Endothelial cell of umbilical vein (primary cell): ENCODE measurements around the gene FAM168A. TPM values are rescaled to one million over a fixed set of nuclear protein-coding genes. Genes with fewer than 3 reads are reported as not detected.

ENCODE experiments used
- BruUV-seq: library from RNA; stranded (reverse); fragments of 400-500 nt; replicated peaks from 2 replicates; lab custom pipeline; 2021; lab: Mats Ljungman, UMichigan
- CTCF ChIA-PET: fragments of 300-600, 350-600 bp; sonication (Branson Sonifier 250); formaldehyde crosslinking; loops from one replicate; lab custom pipeline; 2021; ENCODE audit warnings: antibody characterized with exemption, inconsistent platforms; lab: Charles Lee
- POLR2A ChIA-PET: fragments of 300-600, 350-600 bp; sonication (Branson Sonifier 250); formaldehyde crosslinking; loops from one replicate; lab custom pipeline; 2021; ENCODE audit warnings: antibody characterized with exemption, inconsistent platforms; lab: Charles Lee
- DNase-seq: peaks from one replicate; pipeline ENCODE4 v3.0.0-alpha.2; 2011; ENCODE audit warnings: low read depth, low spot score
- FAIRE-seq: peaks from 2 replicates; lab custom pipeline; 2011; peaks lifted over from hg19 to GRCh38; lab: Jason Lieb, UNC
- H2AFZ ChIP-seq: 2 replicates; pipeline ENCODE4 v1.6.0; 2012; ENCODE audit warnings: low read depth, low read length, control low read depth, inconsistent platforms
- H3K27ac ChIP-seq: 2 replicates; pipeline ENCODE4 v1.5.1; 2011; ENCODE audit warnings: low read depth, mild to moderate bottlenecking, control low read depth, low read length, moderate library complexity; ENCODE audit not compliant: insufficient read depth
- H3K27me3 ChIP-seq, 2 experiments: 2 replicates each; pipeline versions ENCODE4 v1.6.0 to v1.6.1; 2011; ENCODE audit warnings: low read length in 2 of 2, mixed read lengths in 1 of 2; ENCODE audit not compliant: control insufficient read depth in 2 of 2, insufficient read depth in 2 of 2
- H3K36me3 ChIP-seq, 2 experiments: 2 replicates in 1 of 2; 3 replicates in 1 of 2; pipeline ENCODE4 v1.5.1; 2011; ENCODE audit warnings: low read length in 2 of 2, mild to moderate bottlenecking in 1 of 2, moderate library complexity in 1 of 2; ENCODE audit not compliant: control insufficient read depth in 2 of 2, insufficient read depth in 2 of 2; ENCODE audit errors: extremely low read depth in 1 of 2
- H3K4me1 ChIP-seq: 3 replicates; pipeline ENCODE4 v1.5.1; 2011; ENCODE audit warnings: mild to moderate bottlenecking, low read length; ENCODE audit not compliant: control insufficient read depth, insufficient read depth; ENCODE audit errors: extremely low read depth
- H3K4me2 ChIP-seq: 2 replicates; pipeline ENCODE4 v1.6.1; 2011; ENCODE audit warnings: low read length, control low read depth, mixed read lengths; ENCODE audit not compliant: insufficient read depth
- H3K4me3 ChIP-seq, 3 experiments: fragments of 200-600 bp in 1 of 3; sonication (generic), shearing (Covaris generic) in 1 of 3; replicated peaks in 1 of 3; 2 replicates each; pipeline ENCODE4 v1.5.1; 2011 to 2016; ENCODE audit warnings: control low read depth in 3 of 3, low read length in 3 of 3, mild to moderate bottlenecking in 2 of 3, inconsistent platforms in 1 of 3, low read depth in 1 of 3, moderate library complexity in 1 of 3; ENCODE audit not compliant: insufficient read depth in 1 of 3
- H3K79me2 ChIP-seq: 2 replicates; pipeline ENCODE4 v1.6.0; 2012; ENCODE audit warnings: low read length, inconsistent platforms; ENCODE audit not compliant: control insufficient read depth, insufficient read depth
- H3K9ac ChIP-seq: replicated peaks from 2 replicates; pipeline ENCODE3; 2011; ENCODE audit warnings: low read length, control low read depth; ENCODE audit not compliant: insufficient read depth; ENCODE audit errors: extremely low read depth
- H3K9me1 ChIP-seq: replicated peaks from 3 replicates; pipeline ENCODE4 v1.6.0; 2011; ENCODE audit warnings: mild to moderate bottlenecking, low read length; ENCODE audit not compliant: control insufficient read depth, insufficient read depth; ENCODE audit errors: extremely low read depth
- H3K9me3 ChIP-seq: replicated peaks from 2 replicates; pipeline ENCODE4 v1.5.1; 2012; ENCODE audit warnings: low read length, inconsistent platforms; ENCODE audit not compliant: control insufficient read depth, insufficient read depth
- H4K20me1 ChIP-seq: replicated peaks from 2 replicates; pipeline ENCODE3; 2011; ENCODE audit warnings: mild to moderate bottlenecking, low read length; ENCODE audit not compliant: control insufficient read depth, insufficient read depth; ENCODE audit errors: extremely low read depth
- CTCF ChIP-seq, 2 donors: IDR thresholded peaks; 1 replicate in 1 of 2; 2 replicates in 1 of 2; pipeline ENCODE4 v1.5.1; 2011; ENCODE audit warnings: low read length in 2 of 2, mild to moderate bottlenecking in 2 of 2, moderate library complexity in 2 of 2, control low read depth in 1 of 2, inconsistent platforms in 1 of 2, low read depth in 1 of 2; ENCODE audit not compliant: insufficient read depth in 1 of 2; ENCODE audit errors: extremely low read depth in 1 of 2
- EZH2 ChIP-seq: IDR thresholded peaks from 2 replicates; pipeline ENCODE4 v1.6.1; 2012; ENCODE audit warnings: borderline replicate concordance, low read depth, mild to moderate bottlenecking, moderate library complexity, low read length, inconsistent platforms; ENCODE audit not compliant: severe bottlenecking
- GATA2 ChIP-seq: IDR thresholded peaks from 2 replicates; pipeline ENCODE4 v1.7.0; 2011; ENCODE audit warnings: low read depth, mild to moderate bottlenecking, moderate library complexity, mixed read lengths, low read length; ENCODE audit not compliant: insufficient read length, insufficient read depth
- JUN ChIP-seq: IDR thresholded peaks from 2 replicates; pipeline ENCODE4 v1.6.1; 2011; ENCODE audit warnings: borderline replicate concordance, low read depth; ENCODE audit not compliant: insufficient read length, insufficient read depth
- dilution Hi-C: fragments of 300-500 bp; cut with MboI; formaldehyde crosslinking; loops from one replicate; pipeline ENCODE4 v1.15.0; 2019; ENCODE audit warnings: low sequenced_read_pairs; ENCODE audit not compliant: extremely low pct_ligation_motif_present
- intact Hi-C: fragments of 100-400 bp; cut with micrococcal nuclease; formaldehyde crosslinking; loops from one replicate; pipeline ENCODE4 v1.10.0; 2022
- polyA plus RNA-seq, 4 experiments: library from polyadenylated mRNA; depleted of rRNA in 3 of 4; stranded (reverse) in 3 of 4; unstranded in 1 of 4; fragments of >200 nt; gene quantifications; 2 replicates each; pipeline versions ENCODE4 v1.2.1 to v1.2.3, GENCODE V29; 2011 to 2012; ENCODE audit warnings: missing spikeins in 1 of 4
- total RNA-seq: library from RNA; stranded (reverse); gene quantifications from 2 replicates; pipeline ENCODE4 v1.2.3, GENCODE V29; 2021

Gene FAM168A
- total and polyA plus RNA-seq, 2 donors (not counting 3 experiments of a cell fraction or from before 2014, with no cell fraction given): 17.0 to 20.5 TPM

GRCh38 chr11:73402834-73403185 is 195.1 kb downstream of the FAM168A start:
- Histone ChIP-seq H4K20me1 (no peaks in the 10 kb centered on the region), H3K9ac (no peak overlapping the region), H3K36me3 (peaks cover 2 to 7% of the 10 kb centered on the region in 2 experiments), H3K4me3 (no peak overlapping the region), H3K9me1 (no peaks in the 10 kb centered on the region), H3K27ac (no peak overlapping the region), H3K9me3 (no peaks in the 10 kb centered on the region), H3K4me2 (no peak overlapping the region), H3K4me1 (peaks cover 7% of the 10 kb centered on the region), H3K79me2 (no peaks in the 10 kb centered on the region), H2AFZ (no peak overlapping the region), H3K27me3 (no peaks in the 10 kb centered on the region)
- peak; percentile 7 to 28 for TF ChIP-seq CTCF (IDR thresholded peaks at IDR 0.05; ENCODE audit: extremely low read depth in 1 of 2, insufficient read depth in 1 of 2, low read depth in 1 of 2, low read length in 2 of 2)
- no peak for TF ChIP-seq JUN
- no peak for TF ChIP-seq EZH2
- TF ChIP-seq GATA2: no peak
- intact Hi-C loops (loop anchor here (5.0 to 10.0 kb wide), 2 partner anchors 222 to 529 kb away; no protein-coding TSS in a partner anchor), dilution Hi-C loops (no loop called here)
- FAIRE-seq (no peak), DNase-seq (peak; percentile 25)
- BruUV-seq: no TSS peak
- POLR2A ChIA-PET: no interaction called here
- CTCF ChIA-PET: interaction anchor here (0.7 to 6.4 kb wide), 9 partner anchors 9 to 528 kb away, joined by 3 to 89 read pairs (median 6); no protein-coding TSS in a partner anchor
